GM13976 (cell line): ENCODE results near the gene DIPK1B.

ENCODE experiments used
- DNase-seq: peaks from one replicate; pipeline ENCODE4 v3.0.0; 2012; ENCODE audit warnings: low spot score
- CTCF ChIP-seq: IDR thresholded peaks from 2 replicates; pipeline ENCODE4 v1.5.1; 2012; ENCODE audit warnings: borderline replicate concordance, mild to moderate bottlenecking; ENCODE audit not compliant: insufficient read depth; ENCODE audit errors: extremely low read depth, missing control alignments, control extremely low read depth
- in situ Hi-C: fragments of 300-500 bp; cut with MboI; formaldehyde crosslinking; loops from one replicate; pipeline ENCODE4 v1.12.0; 2022; ENCODE audit warnings: low sequenced_read_pairs, mixed read lengths, inconsistent platforms; ENCODE audit not compliant: unreplicated experiment

Gene DIPK1B

GRCh38 chr9:136739509-136739908, 27.1 kb downstream of the DIPK1B start:
- in situ Hi-C loops = no loop called here

GRCh38 chr9:136740069-136740468, 27.7 kb downstream of the DIPK1B start:
- TF ChIP-seq CTCF = no peak
- no peak for DNase-seq
- in situ Hi-C loops = no loop called here

More at GRCh38 chr9:136739509-136739908, 27.1 kb downstream of the DIPK1B start:
- DNase-seq = no peak
- no peak for TF ChIP-seq CTCF

GRCh38 chr9:136740491-136740890, 28.1 kb downstream of the DIPK1B start:
- TF ChIP-seq CTCF = no peak
- in situ Hi-C loops = no loop called here
- no peak for DNase-seq

- DNase-seq = peak; percentile 75
- in situ Hi-C loops = no loop called here
- TF ChIP-seq CTCF = no peak
Observed at GRCh38 chr9:136740971-136741882, 28.9 kb downstream of the DIPK1B start.

- DNase-seq = peak; percentile 90
- TF ChIP-seq CTCF = no peak
- in situ Hi-C loops = no loop called here
Observed at GRCh38 chr9:136741883-136742571, 29.7 kb downstream of the DIPK1B start.

- in situ Hi-C loops = no loop called here
- peak; percentile 4 for TF ChIP-seq CTCF
- no peak for DNase-seq
Observed at GRCh38 chr9:136742591-136743391, 30.4 kb downstream of the DIPK1B start, which contains the start of gene LCN10. Gene LCN10, minus strand, starts transcription at chr9:136742940. Its CDS starts 37 bp downstream, at chr9:136742903.
